GM23248 (cell line): ENCODE data around the gene LRMDA. TPM values are rescaled to one million over a fixed set of nuclear protein-coding genes. Genes with fewer than 3 reads are reported as not detected.

Experiments
- DNase-seq: peaks from one replicate; pipeline ENCODE4 v3.0.0-alpha.2; 2015
- H2AFZ ChIP-seq: fragments of 200-600 bp; sonication (generic); 2 replicates; pipeline ENCODE4 v1.6.1; 2016; ENCODE audit warnings: antibody characterized with exemption
- H3F3A ChIP-seq: fragments of 200-600 bp; sonication (generic); 2 replicates; pipeline ENCODE4 v1.6.1; 2016; ENCODE audit warnings: mild to moderate bottlenecking, antibody characterized with exemption, mixed run types; ENCODE audit not compliant: insufficient read depth
- H3K27ac ChIP-seq: fragments of 200-600 bp; sonication (generic); 2 replicates; pipeline ENCODE4 v1.5.1; 2016; ENCODE audit warnings: mild to moderate bottlenecking
- H3K27me3 ChIP-seq: fragments of 200-600 bp; sonication (generic); replicated peaks from 2 replicates; pipeline ENCODE4 v1.6.1; 2016; ENCODE audit warnings: mild to moderate bottlenecking; ENCODE audit not compliant: insufficient read depth
- H3K36me3 ChIP-seq: fragments of 200-600 bp; sonication (generic); 2 replicates; pipeline ENCODE4 v1.6.1; 2016; ENCODE audit warnings: low read depth, mild to moderate bottlenecking
- H3K4me1 ChIP-seq: fragments of 200-600 bp; sonication (generic); 2 replicates; pipeline ENCODE4 v1.6.1; 2016; ENCODE audit warnings: mild to moderate bottlenecking; ENCODE audit not compliant: insufficient read depth
- H3K4me2 ChIP-seq: fragments of 200-600 bp; sonication (generic); one replicate; pipeline ENCODE4 v1.6.1; 2016; ENCODE audit warnings: mild to moderate bottlenecking; ENCODE audit not compliant: unreplicated experiment
- H3K4me3 ChIP-seq: fragments of 200-600 bp; sonication (generic); 2 replicates; pipeline ENCODE4 v1.5.1; 2016; ENCODE audit warnings: mild to moderate bottlenecking
- H3K79me2 ChIP-seq: fragments of 200-600 bp; sonication (generic); 2 replicates; pipeline ENCODE4 v1.6.1; 2016; ENCODE audit warnings: mild to moderate bottlenecking; ENCODE audit not compliant: insufficient read depth
- H3K9ac ChIP-seq: fragments of 200-600 bp; sonication (generic); 2 replicates; pipeline ENCODE4 v1.6.1; 2016; ENCODE audit warnings: mild to moderate bottlenecking
- H3K9me2 ChIP-seq: fragments of 200-600 bp; sonication (generic); 2 replicates; pipeline ENCODE4 v1.6.1; 2016; ENCODE audit warnings: mixed run types, mild to moderate bottlenecking, moderate library complexity; ENCODE audit not compliant: insufficient read depth
- H3K9me3 ChIP-seq: fragments of 200-600 bp; sonication (generic); one replicate; pipeline ENCODE4 v1.6.1; 2017; ENCODE audit warnings: low read depth
- H4K20me1 ChIP-seq: fragments of 200-600 bp; sonication (generic); 2 replicates; pipeline ENCODE4 v1.6.0; 2016; ENCODE audit not compliant: insufficient read depth
- EZH2 ChIP-seq: fragments of 200-600 bp; sonication (generic); IDR thresholded peaks from 2 replicates; pipeline ENCODE4 v1.6.1; 2018; ENCODE audit warnings: antibody characterized with exemption, mild to moderate bottlenecking; ENCODE audit not compliant: insufficient read depth, poor library complexity, severe bottlenecking
- EZH2phosphoT487 ChIP-seq: fragments of 200-600 bp; sonication (generic); IDR thresholded peaks from 2 replicates; pipeline ENCODE4 v1.6.1; 2018; ENCODE audit warnings: antibody characterized with exemption, moderate library complexity, mild to moderate bottlenecking, low read depth; ENCODE audit not compliant: insufficient read depth
- whole genome bisulfite sequencing, 2 experiments: methylation state at CpG; one replicate each; pipeline ENCODE4 v1.1.6; 2015 to 2017; ENCODE audit warnings: low lambda C conversion rate in 2 of 2, low coverage in 1 of 2; ENCODE audit errors: missing lambda C conversion rate in 2 of 2; 5-methylcytosine and 5-hydroxymethylcytosine counted together
- in situ Hi-C: fragments of 300-500 bp; cut with MboI; formaldehyde crosslinking; loops from 2 replicates; pipeline ENCODE4 v1.15.0; 2020
- polyA plus RNA-seq: library from polyadenylated mRNA; unstranded; fragments of >200 nt; fragmentation: Nextera tagmentation; extraction: Ambion mirVana; gene quantifications from 2 replicates; pipeline ENCODE4 v1.2.1, GENCODE V29; 2016
- total RNA-seq: library from RNA; depleted of rRNA; stranded (reverse); fragments of >200 nt; shearing (Covaris generic); gene quantifications from 2 replicates; pipeline ENCODE4 v1.2.3, GENCODE V29; 2014

LRMDA gene
- total and polyA plus RNA-seq, 2 experiments from 2014 or later = 2.6 TPM; not detected in 1

GRCh38 chr10:76074659-76075058 lies 643.2 kb downstream of the LRMDA start:
- no peak overlapping the region for H3K4me3 ChIP-seq
- no peaks in the 10 kb centered on the region for H3K27me3 ChIP-seq
- TF ChIP-seq EZH2phosphoT487 = no peak
- TF ChIP-seq EZH2 = no peak
- 84 to 91% methylated on average over 1 of the region's 1 CpG for WGBS, 2 experiments
- no peaks in the 10 kb centered on the region for H4K20me1 ChIP-seq
- no peaks in the 10 kb centered on the region for H3K36me3 ChIP-seq
- no peaks in the 10 kb centered on the region for H3K9me3 ChIP-seq
- H3K9me2 ChIP-seq = no peaks in the 10 kb centered on the region
- H3K9ac ChIP-seq = no peak overlapping the region
- H3K4me2 ChIP-seq = no peak overlapping the region
- H3K27ac ChIP-seq = no peak overlapping the region
- no peak overlapping the region for H2AFZ ChIP-seq
- no peak for DNase-seq
- in situ Hi-C loops = no loop called here
- H3K79me2 ChIP-seq = no peaks in the 10 kb centered on the region
- no peaks in the 10 kb centered on the region for H3K4me1 ChIP-seq
- H3F3A ChIP-seq = no peaks in the 10 kb centered on the region

- in situ Hi-C loops = no loop called here
- Histone ChIP-seq H3K9me3 (no peaks in the 10 kb centered on the region), H2AFZ (no peak overlapping the region), H3K4me1 (no peaks in the 10 kb centered on the region; the same call in 1 of the 2 replicates), H3K4me2 (no peak overlapping the region), H3K36me3 (no peaks in the 10 kb centered on the region), H4K20me1 (no peaks in the 10 kb centered on the region), H3F3A (peaks cover 5% of the 10 kb centered on the region; the same call in 1 of the 2 replicates), H3K79me2 (no peaks in the 10 kb centered on the region), H3K4me3 (no peak overlapping the region), H3K9ac (no peak overlapping the region), H3K9me2 (no peaks in the 10 kb centered on the region), H3K27ac (no peak overlapping the region), H3K27me3 (no peaks in the 10 kb centered on the region)
- TF ChIP-seq EZH2 = no peak
- no peak for TF ChIP-seq EZH2phosphoT487
- DNase-seq = peak; percentile 39
These were observed 649.0 kb downstream of the LRMDA start for GRCh38 chr10:76080451-76080850.

DNA sequence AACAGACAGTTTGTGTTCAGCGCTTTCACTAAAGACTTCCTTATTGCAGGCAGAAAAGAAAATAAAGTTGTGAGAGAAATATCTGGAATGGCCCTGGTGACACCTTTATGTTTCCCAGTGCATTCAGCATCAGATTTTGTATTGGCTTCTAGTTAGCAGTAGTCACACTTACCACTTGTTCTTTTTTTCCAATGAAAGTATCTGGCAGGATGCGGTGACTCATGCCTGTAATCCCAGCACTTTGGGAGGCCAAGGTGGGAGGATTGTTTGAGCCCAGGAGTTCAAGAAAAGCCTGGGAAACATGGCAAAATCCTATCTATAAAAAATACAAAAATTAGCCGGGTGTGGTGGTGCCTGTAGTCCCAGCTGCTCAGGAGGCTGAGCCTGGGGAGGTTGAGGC lies 649.6 kb downstream of the LRMDA start:
- H4K20me1 ChIP-seq = no peaks in the 10 kb centered on the region
- no peak overlapping the region for H3K27ac ChIP-seq
- in situ Hi-C loops = no loop called here
- H2AFZ ChIP-seq = no peak overlapping the region
- H3K36me3 ChIP-seq = no peaks in the 10 kb centered on the region
- no peaks in the 10 kb centered on the region for H3K9me2 ChIP-seq
- H3K4me2 ChIP-seq = no peak overlapping the region
- 89 to 93% methylated on average over 3 of the region's 3 CpGs for WGBS, 2 experiments
- TF ChIP-seq EZH2 (no peak), EZH2phosphoT487 (no peak)
- H3K4me3 ChIP-seq = no peak overlapping the region
- no peaks in the 10 kb centered on the region for H3K79me2 ChIP-seq
- no peaks in the 10 kb centered on the region for H3K9me3 ChIP-seq
- H3K4me1 ChIP-seq = peaks cover 3% of the 10 kb centered on the region
- H3K9ac ChIP-seq = no peak overlapping the region
- peaks cover 10% of the 10 kb centered on the region for H3F3A ChIP-seq
- no peaks in the 10 kb centered on the region for H3K27me3 ChIP-seq
- DNase-seq = peak; percentile 25

DNA sequence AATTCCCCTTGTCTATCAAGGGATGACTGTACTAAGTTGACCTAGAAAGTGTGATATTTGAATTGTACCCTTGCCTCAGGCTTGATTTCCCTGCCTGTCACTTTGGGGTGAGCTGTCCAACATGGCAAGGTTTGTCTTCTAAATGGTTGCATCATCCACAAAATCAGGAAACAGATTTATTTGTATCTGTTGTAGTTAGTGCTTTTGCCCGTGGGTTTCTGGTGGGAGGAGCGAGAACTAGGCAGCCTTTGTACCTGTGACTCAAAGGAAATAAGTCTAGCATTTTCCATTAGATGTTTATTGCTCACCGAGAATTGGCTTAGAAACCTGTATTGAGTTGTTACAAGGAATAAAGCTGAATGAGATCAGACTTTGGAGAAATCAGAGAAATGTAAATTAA lies 650.8 kb downstream of the LRMDA start:
- no peaks in the 10 kb centered on the region for H4K20me1 ChIP-seq
- in situ Hi-C loops = no loop called here
- no peak for TF ChIP-seq EZH2
- TF ChIP-seq EZH2phosphoT487 = no peak
- no peak overlapping the region for H3K9ac ChIP-seq
- H3K9me2 ChIP-seq = no peaks in the 10 kb centered on the region
- no peak overlapping the region for H3K4me3 ChIP-seq
- H3K4me2 ChIP-seq = no peak overlapping the region
- H3K27ac ChIP-seq = no peak overlapping the region
- peak; percentile 38 for DNase-seq
- H3K4me1 ChIP-seq = peaks cover 14% of the 10 kb centered on the region
- no peaks in the 10 kb centered on the region for H3K79me2 ChIP-seq
- 79 to 81% methylated on average over 3 of the region's 3 CpGs for WGBS, 2 experiments
- H2AFZ ChIP-seq = no peak overlapping the region
- no peaks in the 10 kb centered on the region for H3K36me3 ChIP-seq
- no peaks in the 10 kb centered on the region for H3K27me3 ChIP-seq
- peaks cover 22% of the 10 kb centered on the region for H3F3A ChIP-seq
- H3K9me3 ChIP-seq = no peaks in the 10 kb centered on the region

- Histone ChIP-seq H3K9me2 (no peaks in the 10 kb centered on the region), H3K4me2 (no peak overlapping the region), H4K20me1 (no peaks in the 10 kb centered on the region), H3K9ac (no peak overlapping the region), H3K4me3 (no peak overlapping the region), H3K4me1 (peaks cover 15% of the 10 kb centered on the region), H3K27ac (no peak overlapping the region), H2AFZ (no peak overlapping the region), H3K9me3 (no peaks in the 10 kb centered on the region), H3K36me3 (no peaks in the 10 kb centered on the region), H3K27me3 (no peaks in the 10 kb centered on the region), H3K79me2 (no peaks in the 10 kb centered on the region), H3F3A (peaks cover 26% of the 10 kb centered on the region)
- WGBS, 2 experiments = 88 to 97% methylated on average over 1 of the region's 1 CpG
- in situ Hi-C loops = no loop called here
- TF ChIP-seq EZH2 = no peak
- no peak for TF ChIP-seq EZH2phosphoT487
- peak; percentile 47 for DNase-seq
These were observed 651.5 kb downstream of the LRMDA start for GRCh38 chr10:76082956-76083355.
